H1 (cell line): ENCODE data around the gene GALNT6. TPM values are rescaled to one million over a fixed set of nuclear protein-coding genes. Genes with fewer than 3 reads are reported as not detected.

Experiments
- CTCF ChIA-PET: fragments of 300-600 bp; sonication (Branson Sonifier 250); formaldehyde crosslinking; loops from one replicate; lab custom pipeline; 2021; ENCODE audit not compliant: partially characterized antibody; lab: Charles Lee
- POLR2A ChIA-PET: fragments of 300-600 bp; sonication (Branson Sonifier 250); formaldehyde crosslinking; loops from one replicate; lab custom pipeline; 2021; ENCODE audit warnings: inconsistent platforms; ENCODE audit not compliant: partially characterized antibody; lab: Charles Lee
- DNase-seq, 2 experiments: peaks; one replicate each; pipeline versions ENCODE4 v3.0.0 to v3.0.0-alpha.2; 2010 to 2022; ENCODE audit warnings: low spot score in 2 of 2, low read depth in 1 of 2, mixed read lengths in 1 of 2
- FAIRE-seq: peaks from 2 replicates; lab custom pipeline; 2011; peaks lifted over from hg19 to GRCh38; lab: Jason Lieb, UNC
- H2AFZ ChIP-seq: 2 replicates; pipeline ENCODE4 v1.8.1; 2012; ENCODE audit warnings: low read length, inconsistent platforms
- H2AK5ac ChIP-seq: 2 replicates; pipeline ENCODE4 v1.6.1; 2013; ENCODE audit warnings: low read depth, low read length
- H2BK120ac ChIP-seq: replicated peaks from 2 replicates; pipeline ENCODE3; 2013; ENCODE audit warnings: low read depth, low read length, inconsistent platforms
- H2BK12ac ChIP-seq: 2 replicates; pipeline ENCODE4 v1.6.1; 2013; ENCODE audit warnings: low read depth, low read length
- H2BK15ac ChIP-seq: 2 replicates; pipeline ENCODE4 v1.6.1; 2013; ENCODE audit warnings: low read length
- H2BK20ac ChIP-seq: 2 replicates; pipeline ENCODE4 v1.6.1; 2013; ENCODE audit warnings: low read length
- H2BK5ac ChIP-seq: 2 replicates; pipeline ENCODE4 v1.6.1; 2013; ENCODE audit warnings: low read depth, low read length
- H3K14ac ChIP-seq: 2 replicates; pipeline ENCODE4 v1.6.1; 2013; ENCODE audit warnings: inconsistent platforms; ENCODE audit not compliant: insufficient read length
- H3K18ac ChIP-seq: 2 replicates; pipeline ENCODE4 v1.6.1; 2013; ENCODE audit warnings: low read length; ENCODE audit errors: extremely low read depth
- H3K23ac ChIP-seq: 2 replicates; pipeline ENCODE4 v1.6.1; 2013; ENCODE audit warnings: inconsistent platforms; ENCODE audit not compliant: insufficient read length
- H3K23me2 ChIP-seq: 2 replicates; pipeline ENCODE4 v1.6.1; 2013; ENCODE audit warnings: low read depth, low read length
- H3K27ac ChIP-seq: 2 replicates; pipeline ENCODE4 v1.6.1; 2011; ENCODE audit warnings: low read depth, low read length, inconsistent platforms
- H3K27me3 ChIP-seq, 4 experiments: replicated peaks in 1 of 4; 1 replicate in 1 of 4; 2 replicates in 3 of 4; pipeline versions ENCODE4 v1.6.1 to v1.8.1; 2011 to 2013; ENCODE audit warnings: low read length in 3 of 4, mild to moderate bottlenecking in 3 of 4, inconsistent platforms in 2 of 4, mixed read lengths in 2 of 4, moderate library complexity in 1 of 4; ENCODE audit not compliant: control insufficient read depth in 3 of 4, insufficient read depth in 3 of 4; ENCODE audit errors: extremely low read depth in 1 of 4
- H3K36me3 ChIP-seq, 4 experiments: 2 replicates each; pipeline versions ENCODE4 v1.6.1 to v1.8.1; 2011 to 2013; ENCODE audit warnings: mild to moderate bottlenecking in 4 of 4, low read length in 3 of 4, moderate library complexity in 2 of 4, control low read depth in 1 of 4, inconsistent platforms in 1 of 4; ENCODE audit not compliant: insufficient read depth in 4 of 4, control insufficient read depth in 2 of 4
- H3K4ac ChIP-seq: replicated peaks from 2 replicates; pipeline ENCODE3; 2013; ENCODE audit warnings: low read length, low read depth, mixed read lengths, inconsistent platforms; ENCODE audit not compliant: insufficient read length
- H3K4me1 ChIP-seq, 4 experiments: replicated peaks in 1 of 4; 1 replicate in 1 of 4; 2 replicates in 3 of 4; pipeline versions ENCODE4 v1.6.1 to v1.8.1; 2011 to 2013; ENCODE audit warnings: low read length in 3 of 4, inconsistent platforms in 2 of 4, mixed read lengths in 1 of 4; ENCODE audit not compliant: insufficient read depth in 4 of 4, control insufficient read depth in 3 of 4
- H3K4me2 ChIP-seq, 2 experiments: 2 replicates each; pipeline versions ENCODE4 v1.6.1 to v1.8.1; 2011 to 2013; ENCODE audit warnings: low read depth in 2 of 2, low read length in 2 of 2, control low read depth in 1 of 2, inconsistent platforms in 1 of 2, mild to moderate bottlenecking in 1 of 2; ENCODE audit not compliant: insufficient read depth in 1 of 2
- H3K4me3 ChIP-seq, 4 experiments: fragments of 200-600, 300-600 bp in 1 of 4; sonication (generic), shearing (Covaris generic), sonication (Bioruptor Twin) in 1 of 4; 2 replicates each; pipeline versions ENCODE4 v1.5.1 to v1.8.1; 2011 to 2016; ENCODE audit warnings: low read length in 4 of 4, low read depth in 3 of 4, control low read depth in 2 of 4, inconsistent platforms in 2 of 4, mild to moderate bottlenecking in 2 of 4, mixed read lengths in 1 of 4, moderate library complexity in 1 of 4; ENCODE audit not compliant: insufficient read depth in 2 of 4; ENCODE audit errors: extremely low read depth in 1 of 4
- H3K56ac ChIP-seq: replicated peaks from 2 replicates; pipeline ENCODE3; 2013; ENCODE audit warnings: low read depth, mild to moderate bottlenecking, mixed read lengths, low read length, inconsistent platforms; ENCODE audit not compliant: insufficient read length
- H3K79me1 ChIP-seq: 2 replicates; pipeline ENCODE4 v1.6.1; 2013; ENCODE audit warnings: low read depth, low read length, control low read depth
- H3K79me2 ChIP-seq, 2 experiments: 2 replicates each; pipeline versions ENCODE4 v1.6.1 to v1.8.1; 2012 to 2013; ENCODE audit warnings: low read length in 2 of 2, mild to moderate bottlenecking in 2 of 2, inconsistent platforms in 1 of 2; ENCODE audit not compliant: insufficient read depth in 2 of 2, control insufficient read depth in 1 of 2
- H3K9ac ChIP-seq, 4 experiments: replicated peaks in 1 of 4; 1 replicate in 1 of 4; 2 replicates in 3 of 4; pipeline versions ENCODE4 v1.6.1 to v1.8.1; 2011 to 2013; ENCODE audit warnings: low read depth in 3 of 4, low read length in 3 of 4, control low read depth in 2 of 4, mild to moderate bottlenecking in 2 of 4, moderate library complexity in 2 of 4, inconsistent platforms in 1 of 4; ENCODE audit errors: extremely low read depth in 1 of 4
- H3K9me3 ChIP-seq, 2 experiments: 2 replicates each; pipeline versions ENCODE4 v1.6.1 to v1.8.1; 2012 to 2013; ENCODE audit warnings: mild to moderate bottlenecking in 2 of 2, moderate library complexity in 2 of 2, control low read depth in 1 of 2, inconsistent platforms in 1 of 2, low read depth in 1 of 2, low read length in 1 of 2, mixed read lengths in 1 of 2; ENCODE audit not compliant: insufficient read depth in 2 of 2
- H4K20me1 ChIP-seq, 2 experiments: replicated peaks in 1 of 2; 2 replicates each; pipeline versions ENCODE3 to v1.8.1; 2011 to 2013; ENCODE audit warnings: inconsistent platforms in 2 of 2, low read length in 2 of 2, mild to moderate bottlenecking in 1 of 2; ENCODE audit not compliant: insufficient read depth in 2 of 2, control insufficient read depth in 1 of 2
- H4K5ac ChIP-seq: 2 replicates; pipeline ENCODE4 v1.6.1; 2013; ENCODE audit warnings: low read length, low read depth, mixed read lengths, inconsistent platforms; ENCODE audit not compliant: insufficient read length
- H4K8ac ChIP-seq: 2 replicates; pipeline ENCODE4 v1.8.0; 2013; ENCODE audit warnings: mild to moderate bottlenecking, moderate library complexity, low read length, inconsistent platforms; ENCODE audit not compliant: insufficient read depth; ENCODE audit errors: extremely low read depth
- H4K91ac ChIP-seq: replicated peaks from 2 replicates; pipeline ENCODE3; 2013; ENCODE audit warnings: low read length, mixed read lengths, inconsistent platforms; ENCODE audit not compliant: insufficient read length
- MAFK ChIP-seq: IDR thresholded peaks from 2 replicates; pipeline ENCODE4 v1.6.1; 2012; ENCODE audit warnings: low read depth, mild to moderate bottlenecking, improper control_type of control experiment, low read length
- WGBS, 2 experiments: shearing (Covaris generic) in 1 of 2; methylation state at CpG; one replicate each; pipeline versions ENCODE4 v1.1.6 to v1.1.7; 2013 to 2015; ENCODE audit warnings: low lambda C conversion rate in 2 of 2, mixed read lengths in 2 of 2, inconsistent platforms in 1 of 2, low coverage in 1 of 2, missing lambda C conversion rate in 1 of 2; ENCODE audit not compliant: insufficient replicate concordance in 2 of 2, insufficient coverage in 1 of 2, insufficient read length in 1 of 2; ENCODE audit errors: extremely low coverage in 1 of 2, missing lambda C conversion rate in 1 of 2; 5-methylcytosine and 5-hydroxymethylcytosine counted together
- polyA plus RNA-seq, 7 experiments: library from polyadenylated mRNA; depleted of rRNA in 3 of 7; stranded (reverse) in 5 of 7; unstranded in 2 of 7; fragments of >200 nt in 5 of 7; fragments of 200-250 nt in 2 of 7; gene quantifications; 1 replicate in 5 of 7; 2 replicates in 1 of 7; 4 replicates in 1 of 7; pipeline versions ENCODE4 v1.2.1 to v1.2.3, GENCODE V29; 2011 to 2013; ENCODE audit warnings: missing spikeins in 2 of 7, mixed read lengths in 2 of 7
- total RNA-seq: library from RNA; stranded (reverse); fragmentation: NEBNext Ultra II Directional; extraction: Animal tissue kit (Norgen Biotek cat#: 25700); gene quantifications from 2 replicates; pipeline ENCODE4 v1.2.1, GENCODE V29; 2021

The GALNT6 gene
- total and polyA plus RNA-seq, 2 of the 8 experiments (the other 6 are each of a cell fraction or from before 2014, with no cell fraction given): 5.8 to 10.7 TPM

- peaks cover 0 to 9% (median 0%) of the 10 kb centered on the region in 4 experiments; a peak in 2 of 8 replicates for H3K36me3 ChIP-seq
- H3K4ac ChIP-seq: no peak overlapping the region
- no peak overlapping the region for H2BK12ac ChIP-seq
- 96% methylated on average over 10 of the region's 10 CpGs; no CpG with 5 or more reads in 1 of the 2 experiments for WGBS, 2 experiments
- no peak overlapping the region for H3K4me2 ChIP-seq
- H3K27ac ChIP-seq: no peak overlapping the region
- H3K9me3 ChIP-seq: no peaks in the 10 kb centered on the region
- H4K5ac ChIP-seq: no peak overlapping the region
- no peak overlapping the region for H3K23ac ChIP-seq
- H2BK5ac ChIP-seq: no peak overlapping the region
- H4K20me1 ChIP-seq: no peaks in the 10 kb centered on the region
- no peak overlapping the region for H2BK20ac ChIP-seq
- H3K9ac ChIP-seq: no peak overlapping the region
- no peak overlapping the region for H4K91ac ChIP-seq
- no peak for FAIRE-seq
- H3K14ac ChIP-seq: no peak overlapping the region
- no peak overlapping the region for H4K8ac ChIP-seq
- no peak overlapping the region for H3K4me3 ChIP-seq
- H3K79me1 ChIP-seq: no peaks in the 10 kb centered on the region
- ChIA-PET CTCF (interaction anchor here (1.2 to 1.8 kb wide), 2 partner anchors 11 to 14 kb away, joined by 3 to 5 read pairs; no protein-coding TSS in a partner anchor), POLR2A (interaction anchor here (0.5 to 2.3 kb wide), 4 partner anchors 9 to 125 kb away, joined by 3 to 4 read pairs (median 4); no protein-coding TSS in a partner anchor)
- H3K18ac ChIP-seq: no peak overlapping the region
- no peaks in the 10 kb centered on the region for H3K79me2 ChIP-seq
- H3K27me3 ChIP-seq: no peaks in the 10 kb centered on the region
- H2AFZ ChIP-seq: no peak overlapping the region
- no peaks in the 10 kb centered on the region; a peak in 2 of 7 replicates for H3K4me1 ChIP-seq
- no peak overlapping the region for H2AK5ac ChIP-seq
- DNase-seq: no peak
- no peak overlapping the region for H2BK120ac ChIP-seq
- H2BK15ac ChIP-seq: no peak overlapping the region
- H3K23me2 ChIP-seq: no peaks in the 10 kb centered on the region
- H3K56ac ChIP-seq: no peak overlapping the region
- no peak for TF ChIP-seq MAFK
These were observed 25.9 kb downstream of the GALNT6 start for GRCh38 chr12:51365276-51365675.
